Measurements from ENCODE around the gene GASK1A.

GASK1A gene

DNA sequence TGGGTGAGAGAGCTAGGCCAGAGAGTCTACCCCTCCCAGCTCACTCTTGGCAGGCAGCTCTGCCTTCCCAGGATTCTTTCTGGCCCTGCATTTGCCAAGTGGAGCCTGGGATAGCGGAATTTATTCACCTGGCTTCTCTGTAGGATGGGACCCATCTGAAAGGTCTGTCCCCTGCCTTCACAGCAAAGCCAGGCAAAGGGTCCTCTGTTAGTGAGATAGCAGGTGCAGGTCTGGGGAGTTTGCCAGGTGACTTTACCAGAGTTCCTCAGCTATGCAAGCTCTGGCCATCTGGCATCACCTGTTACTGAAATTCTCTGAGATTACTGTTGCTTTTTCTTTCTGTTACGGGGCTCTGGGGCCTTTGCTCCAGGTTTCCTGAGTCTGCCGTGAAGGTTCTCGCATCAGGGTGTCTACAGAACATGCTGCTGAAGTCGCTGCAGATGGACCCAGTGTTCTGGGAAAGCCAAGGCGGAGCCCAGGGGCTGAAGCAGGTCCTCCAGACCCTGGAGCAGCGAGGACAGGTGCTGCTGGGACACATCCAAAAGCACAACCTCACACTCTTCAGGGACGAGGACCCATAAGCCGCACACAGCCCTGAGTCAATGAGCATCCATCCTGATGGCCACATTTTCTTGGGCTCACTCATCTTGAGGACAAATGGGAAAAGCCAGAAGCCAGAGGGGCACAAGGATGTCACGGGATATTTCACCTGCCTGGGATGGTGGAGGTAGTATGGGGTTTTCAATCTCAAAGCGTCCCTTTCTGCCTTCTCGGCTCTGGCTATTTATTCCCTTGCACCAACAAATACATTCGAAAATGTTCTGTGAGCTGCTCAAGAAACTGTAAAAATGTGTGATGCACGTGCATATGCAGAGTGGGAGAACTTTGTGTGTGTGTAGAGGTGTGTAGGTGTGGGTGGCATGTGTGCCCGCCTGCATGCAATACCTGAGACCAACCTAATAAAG, 77.0 kb downstream of the GASK1A start:
- Histone ChIP-seq H2AFZ (ENCODE audit: low read depth, low read length) (no peak overlapping the region), H3K4ac (ENCODE audit: low read depth in 1 of 2, low read length in 2 of 2) (no peak overlapping the region), H4K8ac (ENCODE audit: low read length) (no peak overlapping the region), H3K4me2 (ENCODE audit: low read length, poor library complexity, severe bottlenecking) (no peak overlapping the region), H3K36me3 (ENCODE audit: control insufficient read depth in 1 of 2, insufficient read depth in 2 of 2, low read depth in 1 of 2, low read length in 2 of 2) (no peaks in the 10 kb centered on the region), H3K14ac (ENCODE audit: low read length in 2 of 2) (no peak overlapping the region), H3K23ac (ENCODE audit: low read length in 2 of 2) (no peak overlapping the region), H2BK5ac (ENCODE audit: low read depth, low read length, poor library complexity, severe bottlenecking) (no peak overlapping the region), H3K27me3 (ENCODE audit: control insufficient read depth in 1 of 2, insufficient read depth in 1 of 2, low read length in 2 of 2) (peaks cover 10 to 21% of the 10 kb centered on the region in 2 experiments), H2BK12ac (ENCODE audit: low read length in 2 of 2) (no peak overlapping the region), H2BK120ac (ENCODE audit: low read depth, low read length) (no peak overlapping the region), H4K91ac (ENCODE audit: low read length) (no peak overlapping the region), H3K27ac (ENCODE audit: low read length, poor library complexity, severe bottlenecking) (no peak overlapping the region), H3K4me3 (ENCODE audit: insufficient read depth in 1 of 2, low read depth in 1 of 2, low read length in 2 of 2) (no peak overlapping the region), H3K18ac (ENCODE audit: low read depth in 1 of 2, low read length in 2 of 2) (no peak overlapping the region), H2BK15ac (ENCODE audit: low read depth, poor library complexity, severe bottlenecking) (no peak overlapping the region), H3K4me1 (ENCODE audit: control insufficient read depth, insufficient read depth, low read depth, low read length) (no peaks in the 10 kb centered on the region), H3K79me1 (replicated peaks; ENCODE audit: low read length, poor library complexity, severe bottlenecking) (no peaks in the 10 kb centered on the region), H2AK5ac (ENCODE audit: low read length, severe bottlenecking) (no peak overlapping the region), H3K9ac (ENCODE audit: low read length) (no peak overlapping the region), H3K9me3 (ENCODE audit: control insufficient read depth, low read length) (peaks cover 27% of the 10 kb centered on the region)
- WGBS: 70% methylated on average over 13 of the region's 15 CpGs
- DNase-seq: no peak

DNA sequence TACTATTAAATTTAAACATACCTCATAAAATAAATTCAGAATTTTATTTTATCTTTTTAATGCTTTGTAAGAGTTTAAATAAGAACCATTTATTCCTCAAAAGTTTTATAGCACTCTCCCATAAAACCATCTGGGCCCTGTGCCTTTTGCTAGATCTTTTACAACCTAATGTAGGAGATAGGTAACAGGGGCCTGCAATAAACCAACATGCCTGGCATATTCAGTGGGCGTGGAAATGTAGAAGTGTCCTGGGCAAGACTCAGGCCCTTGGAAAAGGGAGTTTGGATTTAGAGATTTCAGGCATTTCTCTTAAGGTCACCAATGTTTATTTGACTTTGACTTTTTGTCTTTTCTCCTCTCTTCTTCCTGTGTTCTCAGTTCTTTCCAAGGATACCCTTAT, 80.3 kb downstream of the GASK1A start:
- no peak overlapping the region for H3K4me3 ChIP-seq (ENCODE audit: insufficient read depth in 1 of 2, low read depth in 1 of 2, low read length in 2 of 2)
- no peak overlapping the region for H2BK12ac ChIP-seq (ENCODE audit: low read length in 2 of 2)
- no peak overlapping the region for H2BK120ac ChIP-seq (ENCODE audit: low read depth, low read length)
- H3K9ac ChIP-seq (ENCODE audit: low read length): no peak overlapping the region
- no peak overlapping the region for H3K14ac ChIP-seq (ENCODE audit: low read length in 2 of 2)
- no peak overlapping the region for H4K91ac ChIP-seq (ENCODE audit: low read length)
- no peak overlapping the region for H3K23ac ChIP-seq (ENCODE audit: low read length in 2 of 2)
- H3K27me3 ChIP-seq (ENCODE audit: control insufficient read depth in 1 of 2, insufficient read depth in 1 of 2, low read length in 2 of 2): peaks cover 6 to 23% of the 10 kb centered on the region in 2 experiments
- H3K27ac ChIP-seq (ENCODE audit: low read length, poor library complexity, severe bottlenecking): no peak overlapping the region
- peaks cover under 1% of the 10 kb centered on the region for H3K9me3 ChIP-seq (ENCODE audit: control insufficient read depth, low read length)
- H2BK5ac ChIP-seq (ENCODE audit: low read depth, low read length, poor library complexity, severe bottlenecking): no peak overlapping the region
- no peak for DNase-seq
- H3K79me1 ChIP-seq (replicated peaks; ENCODE audit: low read length, poor library complexity, severe bottlenecking): no peaks in the 10 kb centered on the region
- no peaks in the 10 kb centered on the region for H3K36me3 ChIP-seq (ENCODE audit: control insufficient read depth in 1 of 2, insufficient read depth in 2 of 2, low read depth in 1 of 2, low read length in 2 of 2)
- H3K4me2 ChIP-seq (ENCODE audit: low read length, poor library complexity, severe bottlenecking): no peak overlapping the region
- H3K4me1 ChIP-seq (ENCODE audit: control insufficient read depth, insufficient read depth, low read depth, low read length): no peaks in the 10 kb centered on the region
- no peak overlapping the region for H3K4ac ChIP-seq (ENCODE audit: low read depth in 1 of 2, low read length in 2 of 2)
- no peak overlapping the region for H3K18ac ChIP-seq (ENCODE audit: low read depth in 1 of 2, low read length in 2 of 2)
- H4K8ac ChIP-seq (ENCODE audit: low read length): no peak overlapping the region
- H2BK15ac ChIP-seq (ENCODE audit: low read depth, poor library complexity, severe bottlenecking): no peak overlapping the region
- H2AK5ac ChIP-seq (ENCODE audit: low read length, severe bottlenecking): no peak overlapping the region
- WGBS: 88% methylated on average over 1 of the region's 1 CpG
- no peak overlapping the region for H2AFZ ChIP-seq (ENCODE audit: low read depth, low read length)

DNA sequence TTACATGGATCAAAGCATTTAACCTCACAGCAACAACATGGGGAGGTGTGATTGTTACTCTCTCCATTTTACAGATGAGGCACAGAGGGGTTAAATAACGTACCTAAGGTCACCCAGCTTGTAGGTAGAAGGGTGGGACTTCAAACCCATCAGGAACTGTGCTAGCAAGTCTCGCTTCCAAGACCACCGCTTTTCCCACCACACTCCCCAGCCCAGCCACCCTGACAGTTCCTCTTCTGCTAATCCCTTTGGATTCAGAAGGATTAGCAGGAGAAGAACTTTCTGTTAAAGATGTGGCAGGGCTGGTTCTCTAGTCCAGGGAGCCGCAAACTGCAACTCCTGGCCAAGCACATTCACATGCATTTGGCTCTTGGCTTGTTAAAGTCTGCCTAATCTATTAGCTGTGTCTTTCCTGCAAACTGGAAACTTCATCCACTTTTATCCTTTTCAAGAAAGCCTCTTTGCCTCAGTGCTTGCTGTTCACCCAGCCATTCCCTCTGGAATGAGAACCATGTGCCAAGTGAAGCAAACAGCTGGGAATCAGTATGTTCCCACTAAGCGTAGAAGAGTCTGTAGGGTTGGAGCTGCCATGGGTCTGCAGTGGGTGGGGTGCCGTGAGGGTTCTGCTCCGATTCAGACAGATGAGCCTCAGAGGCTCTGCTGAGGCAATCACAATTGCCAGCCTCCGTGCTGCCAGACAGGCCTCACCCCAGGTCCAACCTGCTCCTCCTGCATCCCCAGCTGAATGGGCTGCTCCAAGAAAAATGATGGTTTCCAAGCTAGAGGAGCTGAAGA, 82.2 kb downstream of the GASK1A start:
- no peaks in the 10 kb centered on the region for H3K9me3 ChIP-seq (ENCODE audit: control insufficient read depth, low read length)
- WGBS: 79% methylated on average over 7 of the region's 8 CpGs
- no peak overlapping the region for H3K9ac ChIP-seq (ENCODE audit: low read length)
- no peak overlapping the region for H3K18ac ChIP-seq (ENCODE audit: low read depth in 1 of 2, low read length in 2 of 2)
- DNase-seq: no peak
- no peak overlapping the region for H3K4me2 ChIP-seq (ENCODE audit: low read length, poor library complexity, severe bottlenecking)
- no peak overlapping the region for H3K14ac ChIP-seq (ENCODE audit: low read length in 2 of 2)
- peaks cover 0 to 23% of the 10 kb centered on the region in 2 experiments for H3K27me3 ChIP-seq (ENCODE audit: control insufficient read depth in 1 of 2, insufficient read depth in 1 of 2, low read length in 2 of 2)
- no peak overlapping the region for H4K91ac ChIP-seq (ENCODE audit: low read length)
- H4K8ac ChIP-seq (ENCODE audit: low read length): no peak overlapping the region
- H2AK5ac ChIP-seq (ENCODE audit: low read length, severe bottlenecking): no peak overlapping the region
- no peaks in the 10 kb centered on the region for H3K79me1 ChIP-seq (replicated peaks; ENCODE audit: low read length, poor library complexity, severe bottlenecking)
- no peak overlapping the region for H2BK12ac ChIP-seq (ENCODE audit: low read length in 2 of 2)
- no peak overlapping the region for H3K23ac ChIP-seq (ENCODE audit: low read length in 2 of 2)
- no peaks in the 10 kb centered on the region for H3K4me1 ChIP-seq (ENCODE audit: control insufficient read depth, insufficient read depth, low read depth, low read length)
- H2BK15ac ChIP-seq (ENCODE audit: low read depth, poor library complexity, severe bottlenecking): no peak overlapping the region
- no peak overlapping the region for H2BK120ac ChIP-seq (ENCODE audit: low read depth, low read length)
- no peak overlapping the region for H3K4ac ChIP-seq (ENCODE audit: low read depth in 1 of 2, low read length in 2 of 2)
- no peak overlapping the region for H2AFZ ChIP-seq (ENCODE audit: low read depth, low read length)
- no peak overlapping the region for H2BK5ac ChIP-seq (ENCODE audit: low read depth, low read length, poor library complexity, severe bottlenecking)
- H3K27ac ChIP-seq (ENCODE audit: low read length, poor library complexity, severe bottlenecking): no peak overlapping the region
- H3K36me3 ChIP-seq (ENCODE audit: control insufficient read depth in 1 of 2, insufficient read depth in 2 of 2, low read depth in 1 of 2, low read length in 2 of 2): no peaks in the 10 kb centered on the region
- no peak overlapping the region for H3K4me3 ChIP-seq (ENCODE audit: insufficient read depth in 1 of 2, low read depth in 1 of 2, low read length in 2 of 2)

GRCh38 chr3:43062040-43062563, 83.0 kb downstream of the GASK1A start:
- H3K9me3 ChIP-seq (ENCODE audit: control insufficient read depth, low read length): no peaks in the 10 kb centered on the region
- H3K27ac ChIP-seq (ENCODE audit: low read length, poor library complexity, severe bottlenecking): no peak overlapping the region
- no peaks in the 10 kb centered on the region for H3K79me1 ChIP-seq (replicated peaks; ENCODE audit: low read length, poor library complexity, severe bottlenecking)
- no peak overlapping the region for H2AK5ac ChIP-seq (ENCODE audit: low read length, severe bottlenecking)
- H3K23ac ChIP-seq (ENCODE audit: low read length in 2 of 2): no peak overlapping the region
- no peak overlapping the region for H2BK15ac ChIP-seq (ENCODE audit: low read depth, poor library complexity, severe bottlenecking)
- H4K91ac ChIP-seq (ENCODE audit: low read length): no peak overlapping the region
- no peak overlapping the region for H4K8ac ChIP-seq (ENCODE audit: low read length)
- no peak overlapping the region for H3K4me2 ChIP-seq (ENCODE audit: low read length, poor library complexity, severe bottlenecking)
- no peaks in the 10 kb centered on the region for H3K36me3 ChIP-seq (ENCODE audit: control insufficient read depth in 1 of 2, insufficient read depth in 2 of 2, low read depth in 1 of 2, low read length in 2 of 2)
- no peak overlapping the region for H2AFZ ChIP-seq (ENCODE audit: low read depth, low read length)
- 89% methylated on average over 5 of the region's 5 CpGs for WGBS
- H2BK120ac ChIP-seq (ENCODE audit: low read depth, low read length): no peak overlapping the region
- no peak for DNase-seq
- H3K27me3 ChIP-seq (ENCODE audit: control insufficient read depth in 1 of 2, insufficient read depth in 1 of 2, low read length in 2 of 2): peaks cover 0 to 23% of the 10 kb centered on the region in 2 experiments
- H2BK5ac ChIP-seq (ENCODE audit: low read depth, low read length, poor library complexity, severe bottlenecking): no peak overlapping the region
- H3K4ac ChIP-seq (ENCODE audit: low read depth in 1 of 2, low read length in 2 of 2): no peak overlapping the region
- H3K14ac ChIP-seq (ENCODE audit: low read length in 2 of 2): no peak overlapping the region
- H3K4me3 ChIP-seq (ENCODE audit: insufficient read depth in 1 of 2, low read depth in 1 of 2, low read length in 2 of 2): no peak overlapping the region
- no peak overlapping the region for H2BK12ac ChIP-seq (ENCODE audit: low read length in 2 of 2)
- no peaks in the 10 kb centered on the region for H3K4me1 ChIP-seq (ENCODE audit: control insufficient read depth, insufficient read depth, low read depth, low read length)
- H3K9ac ChIP-seq (ENCODE audit: low read length): no peak overlapping the region
- H3K18ac ChIP-seq (ENCODE audit: low read depth in 1 of 2, low read length in 2 of 2): no peak overlapping the region
